Body of pancreas (tissue), 4 donors: ENCODE data around the gene HIF3A. TPM values are rescaled to one million over a fixed set of nuclear protein-coding genes. Genes with fewer than 3 reads are reported as not detected.

ENCODE experiments used
- ATAC-seq: fragments of 150-250 bp; one replicate; pipeline ENCODE4 v1.9.1; 2016
- DNase-seq, 4 donors: peaks; one replicate each; pipeline ENCODE4 v3.0.0-alpha.2; 2019
- H3K27ac ChIP-seq, 4 donors: fragments of 200-600 bp; sonication (generic); 1 replicate in 3 of 4; 2 replicates in 1 of 4; pipeline versions ENCODE4 v1.5.1 to v1.6.1; 2016 to 2019; ENCODE audit warnings: mild to moderate bottlenecking in 1 of 4, mixed read lengths in 1 of 4, moderate library complexity in 1 of 4
- H3K27me3 ChIP-seq, 2 donors: fragments of 200-600 bp; sonication (generic); one replicate each; pipeline ENCODE4 v1.6.0; 2016; ENCODE audit warnings: mild to moderate bottlenecking in 1 of 2
- H3K36me3 ChIP-seq, 2 donors: fragments of 200-600 bp; sonication (generic); replicated peaks in 1 of 2; 2 replicates each; pipeline ENCODE4 v1.5.1; 2016; ENCODE audit warnings: low read depth in 2 of 2; ENCODE audit not compliant: insufficient read depth in 1 of 2
- H3K4me1 ChIP-seq: fragments of 200-600 bp; sonication (generic); one replicate; pipeline ENCODE4 v1.6.0; 2016
- H3K4me3 ChIP-seq, 2 donors: fragments of 200-600 bp; sonication (generic); 1 replicate in 1 of 2; 2 replicates in 1 of 2; pipeline ENCODE4 v1.5.1; 2016 to 2019
- H3K9me3 ChIP-seq, 3 donors: fragments of 200-600 bp; sonication (generic); 1 replicate in 2 of 3; 2 replicates in 1 of 3; pipeline ENCODE4 v1.5.1; 2016
- CTCF ChIP-seq, 7 experiments: fragments of 450-650 bp in 4 of 7; fragments of 200-600 bp in 3 of 7; sonication (generic) in 3 of 7; IDR thresholded peaks; one replicate each; pipeline ENCODE4 v1.5.1; 2016 to 2019; ENCODE audit warnings: antibody characterized with exemption in 7 of 7
- POLR2A ChIP-seq, 3 donors: fragments of 450-650 bp; IDR thresholded peaks; one replicate each; pipeline ENCODE4 v1.6.1; 2016; ENCODE audit warnings: antibody characterized with exemption in 3 of 3, mild to moderate bottlenecking in 2 of 3
- WGBS, 2 donors: methylation state at CpG; one replicate each; pipeline ENCODE4 v1.1.5; 2017; 5-methylcytosine and 5-hydroxymethylcytosine counted together
- intact Hi-C: fragments of 100-400 bp; cut with DNase I; formaldehyde crosslinking; loops from one replicate; pipeline ENCODE4 v1.15.1; 2023
- total RNA-seq, 2 donors: library from RNA; depleted of rRNA; stranded (reverse); fragments of >200 nt; gene quantifications; one replicate each; pipeline ENCODE4 v1.1.0, GENCODE V29; 2016

The HIF3A gene
- total RNA-seq, 2 donors from 2014 or later: 24.4 to 63.3 TPM

DNA sequence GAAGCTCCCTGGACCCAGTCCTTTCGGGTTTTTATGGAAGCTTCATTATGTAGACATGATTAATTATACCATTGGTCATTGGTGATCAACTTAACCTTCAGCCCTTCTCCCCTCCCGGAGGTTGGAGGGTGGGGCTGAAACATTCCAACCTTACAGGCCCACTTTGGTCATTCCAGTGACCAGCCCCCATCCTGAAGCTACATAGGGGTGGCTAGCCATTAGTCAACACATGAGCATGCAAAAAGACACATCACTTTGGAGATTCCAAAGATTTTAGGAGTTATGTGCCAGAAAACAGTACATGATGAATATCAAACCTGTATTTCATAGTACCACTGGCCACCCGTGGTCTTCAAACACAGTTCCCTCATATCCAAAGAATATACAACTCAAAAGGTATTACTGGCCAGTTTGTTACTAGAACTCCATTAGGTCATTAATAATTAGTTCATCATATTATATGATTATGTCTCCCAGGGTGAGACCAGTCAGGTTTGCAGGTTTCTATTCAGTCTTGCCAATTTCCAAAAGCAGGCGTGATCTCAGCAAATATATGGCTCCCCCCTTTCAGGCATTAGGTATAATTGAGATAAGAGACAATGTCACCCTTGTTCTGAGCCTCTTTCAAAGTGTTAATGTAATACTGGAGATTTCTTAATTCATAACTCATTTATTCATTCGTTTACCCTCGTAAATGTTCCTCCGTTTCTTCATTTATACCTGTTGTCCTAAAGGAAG lies 61.2 kb downstream of the HIF3A start:
- Histone ChIP-seq H3K9me3 (no peaks in the 10 kb centered on the region), H3K27me3 (no peaks in the 10 kb centered on the region), H3K36me3 (peaks cover 0 to 11% of the 10 kb centered on the region in 2 donors), H3K4me3 (no peak overlapping the region), H3K4me1 (peaks cover 29% of the 10 kb centered on the region), H3K27ac (peak overlapping the region; percentile 9 to 73 (median 44))
- ATAC-seq: peak; percentile 81
- TF ChIP-seq CTCF (IDR thresholded peaks at IDR 0.05) (no peak), POLR2A (IDR thresholded peaks at IDR 0.05) (no peak)
- 48% methylated on average over 7 of the region's 7 CpGs for WGBS, 2 donors
- DNase-seq: peak in 1 of 4 donors; percentile 32
- intact Hi-C loops: no loop called here

GRCh38 chr19:46361915-46362314 lies 65.1 kb downstream of the HIF3A start:
- 61 to 68% methylated on average over 2 of the region's 2 CpGs for WGBS, 2 donors
- Histone ChIP-seq H3K27ac (no peak overlapping the region), H3K27me3 (no peaks in the 10 kb centered on the region), H3K36me3 (no peaks in the 10 kb centered on the region), H3K9me3 (no peaks in the 10 kb centered on the region), H3K4me1 (peaks cover 7% of the 10 kb centered on the region), H3K4me3 (no peak overlapping the region)
- ATAC-seq (no peak), DNase-seq (no peak)
- intact Hi-C loops: no loop called here
- TF ChIP-seq POLR2A (IDR thresholded peaks at IDR 0.05) (no peak), CTCF (IDR thresholded peaks at IDR 0.05) (no peak)

DNA sequence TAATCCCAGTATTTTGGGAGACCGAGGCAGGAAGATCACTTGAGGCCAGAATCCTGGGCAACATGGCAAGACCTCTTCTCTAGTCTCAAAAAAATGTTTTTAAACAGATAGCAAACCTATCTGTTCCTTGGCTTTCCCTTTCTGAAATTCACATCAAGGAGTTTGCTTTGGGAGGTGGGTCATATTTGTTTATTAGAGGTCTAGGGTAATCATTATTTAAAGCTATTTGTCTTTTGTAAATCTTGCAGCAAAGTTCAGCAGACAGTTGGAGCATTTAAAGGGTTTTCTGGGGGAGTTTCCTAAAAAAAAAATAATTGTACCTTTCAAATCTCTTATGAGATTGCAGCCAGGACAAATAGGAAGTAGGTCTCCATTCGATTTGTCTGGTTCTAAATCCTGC lies 67.5 kb downstream of the HIF3A start:
- no peak overlapping the region for H3K4me3 ChIP-seq
- ATAC-seq (no peak), DNase-seq (no peak)
- no peaks in the 10 kb centered on the region for H3K27me3 ChIP-seq
- no peaks in the 10 kb centered on the region for H3K9me3 ChIP-seq
- TF ChIP-seq CTCF (IDR thresholded peaks at IDR 0.05) (no peak), POLR2A (IDR thresholded peaks at IDR 0.05) (no peak)
- no peak overlapping the region for H3K27ac ChIP-seq
- H3K36me3 ChIP-seq: peaks cover 0 to 2% of the 10 kb centered on the region in 2 donors
- H3K4me1 ChIP-seq: no peaks in the 10 kb centered on the region
- 74 to 86% methylated on average over 2 of the region's 2 CpGs for WGBS, 2 donors
- intact Hi-C loops: no loop called here

DNA sequence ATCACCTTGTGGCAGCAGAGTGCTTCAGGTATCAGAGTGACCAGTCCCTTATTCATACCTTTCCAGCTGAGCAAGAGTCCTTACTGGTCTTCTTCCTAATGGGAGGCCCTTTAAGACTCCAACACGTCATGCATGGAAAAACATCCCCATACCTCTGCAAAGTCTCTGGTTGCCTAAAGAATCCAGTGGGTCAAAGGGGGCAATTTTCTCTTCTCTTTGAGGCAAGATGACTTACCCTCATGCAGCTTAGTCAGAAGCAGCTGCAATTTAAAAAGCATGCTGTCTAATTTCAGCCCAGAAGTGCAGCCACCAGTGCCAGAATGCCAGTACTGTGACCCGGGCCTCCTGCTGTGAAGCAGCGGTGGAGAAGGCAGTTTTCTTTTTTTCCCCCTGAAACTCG lies 68.7 kb downstream of the HIF3A start:
- 79 to 81% methylated on average over 4 of the region's 4 CpGs for WGBS, 2 donors

More for the DNA sequence above, 68.7 kb downstream of the HIF3A start:
- DNase-seq: no peak
- H3K27ac ChIP-seq: no peak overlapping the region
- H3K27me3 ChIP-seq: no peaks in the 10 kb centered on the region
- H3K4me3 ChIP-seq: no peak overlapping the region
- no peaks in the 10 kb centered on the region for H3K9me3 ChIP-seq
- H3K4me1 ChIP-seq: no peaks in the 10 kb centered on the region
- TF ChIP-seq CTCF (IDR thresholded peaks at IDR 0.05) (no peak), POLR2A (IDR thresholded peaks at IDR 0.05) (no peak)
- intact Hi-C loops: no loop called here
- ATAC-seq: no peak
- H3K36me3 ChIP-seq: peaks cover 0 to 2% of the 10 kb centered on the region in 2 donors
